ENCODE data around the gene NEK1.

DNA sequence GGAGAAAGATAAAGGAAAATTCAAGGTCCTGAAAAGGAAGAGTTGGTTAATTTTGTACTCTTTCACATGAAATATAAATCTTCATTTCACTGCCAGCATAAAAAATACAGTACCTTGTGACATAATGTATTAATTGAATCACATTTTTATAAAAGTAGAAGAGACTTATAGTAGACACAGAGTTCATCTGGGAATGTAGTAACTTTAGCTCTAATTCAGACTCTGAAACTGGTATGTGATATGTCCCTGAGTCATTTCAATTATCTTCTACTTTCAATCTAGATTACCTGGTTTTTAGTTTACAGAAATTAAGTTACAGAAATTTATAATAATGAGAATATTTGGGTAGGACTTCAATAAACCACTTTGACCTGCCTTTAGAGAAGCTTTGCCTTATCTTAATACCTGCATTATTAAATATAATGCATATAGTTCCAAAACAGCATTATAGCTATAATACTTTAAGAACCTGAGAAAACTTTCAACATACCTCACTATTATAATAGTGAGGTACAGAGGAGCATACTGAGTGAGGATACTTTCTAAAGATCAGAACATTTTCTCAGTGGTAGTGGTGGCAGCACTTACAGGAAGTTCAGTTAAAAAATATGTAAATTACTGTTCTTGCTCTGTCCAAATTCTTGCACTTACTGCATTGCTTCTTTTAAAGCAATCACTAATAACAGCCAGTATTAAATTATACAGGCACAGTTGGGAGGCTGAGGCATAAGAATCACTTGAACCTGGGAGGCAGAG lies 11.2 kb downstream of the NEK1 start:
- TF ChIP-seq POLR2A (IDR thresholded peaks at IDR 0.05) (no peak), POLR2AphosphoS5 (IDR thresholded peaks at IDR 0.05) (no peak), EP300 (IDR thresholded peaks at IDR 0.05) (no peak)
- TF ChIP-seq, protein P1, sequence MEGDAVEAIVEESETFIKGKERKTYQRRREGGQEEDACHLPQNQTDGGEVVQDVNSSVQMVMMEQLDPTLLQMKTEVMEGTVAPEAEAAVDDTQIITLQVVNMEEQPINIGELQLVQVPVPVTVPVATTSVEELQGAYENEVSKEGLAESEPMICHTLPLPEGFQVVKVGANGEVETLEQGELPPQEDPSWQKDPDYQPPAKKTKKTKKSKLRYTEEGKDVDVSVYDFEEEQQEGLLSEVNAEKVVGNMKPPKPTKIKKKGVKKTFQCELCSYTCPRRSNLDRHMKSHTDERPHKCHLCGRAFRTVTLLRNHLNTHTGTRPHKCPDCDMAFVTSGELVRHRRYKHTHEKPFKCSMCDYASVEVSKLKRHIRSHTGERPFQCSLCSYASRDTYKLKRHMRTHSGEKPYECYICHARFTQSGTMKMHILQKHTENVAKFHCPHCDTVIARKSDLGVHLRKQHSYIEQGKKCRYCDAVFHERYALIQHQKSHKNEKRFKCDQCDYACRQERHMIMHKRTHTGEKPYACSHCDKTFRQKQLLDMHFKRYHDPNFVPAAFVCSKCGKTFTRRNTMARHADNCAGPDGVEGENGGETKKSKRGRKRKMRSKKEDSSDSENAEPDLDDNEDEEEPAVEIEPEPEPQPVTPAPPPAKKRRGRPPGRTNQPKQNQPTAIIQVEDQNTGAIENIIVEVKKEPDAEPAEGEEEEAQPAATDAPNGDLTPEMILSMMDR (IDR thresholded peaks at IDR 0.05): no peak

All from stomach (tissue), 4 donors.